ENCODE data around the gene EDC4.

DNA sequence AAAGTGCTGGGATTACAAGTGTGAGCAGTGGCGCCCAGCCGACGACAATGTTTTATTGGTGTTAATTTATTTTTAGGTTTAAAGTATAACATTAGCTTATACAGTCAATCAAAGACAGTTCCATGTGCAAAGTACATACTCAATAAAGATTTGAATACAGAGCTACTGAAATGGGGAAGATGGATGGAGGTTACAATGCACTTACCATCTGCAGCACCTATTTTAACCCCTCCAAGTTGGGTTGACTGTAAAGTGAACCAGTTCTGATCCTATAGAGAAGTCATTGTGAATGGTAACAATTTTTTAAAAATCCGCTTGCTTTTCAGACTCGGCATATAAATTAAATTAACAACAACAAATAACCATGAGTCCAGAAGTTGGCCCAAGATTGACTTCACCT lies 19.5 kb downstream of the EDC4 start:
- TF ChIP-seq, protein P1, sequence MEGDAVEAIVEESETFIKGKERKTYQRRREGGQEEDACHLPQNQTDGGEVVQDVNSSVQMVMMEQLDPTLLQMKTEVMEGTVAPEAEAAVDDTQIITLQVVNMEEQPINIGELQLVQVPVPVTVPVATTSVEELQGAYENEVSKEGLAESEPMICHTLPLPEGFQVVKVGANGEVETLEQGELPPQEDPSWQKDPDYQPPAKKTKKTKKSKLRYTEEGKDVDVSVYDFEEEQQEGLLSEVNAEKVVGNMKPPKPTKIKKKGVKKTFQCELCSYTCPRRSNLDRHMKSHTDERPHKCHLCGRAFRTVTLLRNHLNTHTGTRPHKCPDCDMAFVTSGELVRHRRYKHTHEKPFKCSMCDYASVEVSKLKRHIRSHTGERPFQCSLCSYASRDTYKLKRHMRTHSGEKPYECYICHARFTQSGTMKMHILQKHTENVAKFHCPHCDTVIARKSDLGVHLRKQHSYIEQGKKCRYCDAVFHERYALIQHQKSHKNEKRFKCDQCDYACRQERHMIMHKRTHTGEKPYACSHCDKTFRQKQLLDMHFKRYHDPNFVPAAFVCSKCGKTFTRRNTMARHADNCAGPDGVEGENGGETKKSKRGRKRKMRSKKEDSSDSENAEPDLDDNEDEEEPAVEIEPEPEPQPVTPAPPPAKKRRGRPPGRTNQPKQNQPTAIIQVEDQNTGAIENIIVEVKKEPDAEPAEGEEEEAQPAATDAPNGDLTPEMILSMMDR (conservative IDR thresholded peaks at IDR 0.05), result no peak
- TF ChIP-seq ZFX (IDR thresholded peaks at IDR 0.05), result no peak

All from C4-2B (cell line).